VCaP (cell line): ENCODE results near the gene CDH24.

Experiments
- H3K27ac ChIP-seq: fragments of 450-650 bp; 2 replicates; pipeline ENCODE4 v1.5.1; 2017
- TF ChIP-seq, protein P1 (sequence below): fragments of 450-650 bp; conservative IDR thresholded peaks from 2 replicates; pipeline ENCODE4 v1.5.1; 2017; ENCODE audit warnings: mild to moderate bottlenecking, moderate library complexity

Gene CDH24

DNA sequence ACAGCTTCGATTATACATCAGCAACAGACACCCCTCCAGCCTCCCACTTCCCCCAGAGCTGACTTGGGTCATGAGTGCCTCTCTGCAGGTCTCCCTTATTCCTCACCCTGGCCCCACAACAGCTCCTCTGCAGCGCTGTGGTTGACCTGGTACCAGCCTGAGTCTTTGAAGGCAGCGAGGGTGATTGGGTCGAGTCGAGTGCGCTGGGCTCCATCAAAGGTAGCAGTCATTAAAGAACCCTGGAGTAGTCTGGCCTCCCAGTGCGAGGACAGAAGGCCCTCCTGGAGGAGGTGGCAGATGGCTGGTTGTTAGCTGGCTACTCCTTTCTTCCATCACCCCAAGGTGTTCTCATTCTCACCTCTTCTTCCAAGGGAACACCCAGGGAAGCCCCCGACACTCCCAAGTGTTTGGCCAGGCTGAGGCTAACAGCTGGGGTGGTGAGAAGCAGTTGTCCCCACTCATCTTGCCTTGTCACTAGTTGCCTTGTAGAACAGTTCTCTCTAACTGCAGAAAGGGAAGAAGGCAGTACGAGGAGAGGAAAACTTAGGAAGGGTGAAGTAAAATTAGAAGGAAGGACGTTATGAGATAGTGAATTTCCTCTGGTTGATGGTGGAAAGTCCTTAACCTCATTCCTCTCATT lies 44.8 kb upstream of the CDH24 start:
- H3K27ac ChIP-seq = no peak overlapping the region
- TF ChIP-seq, protein P1, sequence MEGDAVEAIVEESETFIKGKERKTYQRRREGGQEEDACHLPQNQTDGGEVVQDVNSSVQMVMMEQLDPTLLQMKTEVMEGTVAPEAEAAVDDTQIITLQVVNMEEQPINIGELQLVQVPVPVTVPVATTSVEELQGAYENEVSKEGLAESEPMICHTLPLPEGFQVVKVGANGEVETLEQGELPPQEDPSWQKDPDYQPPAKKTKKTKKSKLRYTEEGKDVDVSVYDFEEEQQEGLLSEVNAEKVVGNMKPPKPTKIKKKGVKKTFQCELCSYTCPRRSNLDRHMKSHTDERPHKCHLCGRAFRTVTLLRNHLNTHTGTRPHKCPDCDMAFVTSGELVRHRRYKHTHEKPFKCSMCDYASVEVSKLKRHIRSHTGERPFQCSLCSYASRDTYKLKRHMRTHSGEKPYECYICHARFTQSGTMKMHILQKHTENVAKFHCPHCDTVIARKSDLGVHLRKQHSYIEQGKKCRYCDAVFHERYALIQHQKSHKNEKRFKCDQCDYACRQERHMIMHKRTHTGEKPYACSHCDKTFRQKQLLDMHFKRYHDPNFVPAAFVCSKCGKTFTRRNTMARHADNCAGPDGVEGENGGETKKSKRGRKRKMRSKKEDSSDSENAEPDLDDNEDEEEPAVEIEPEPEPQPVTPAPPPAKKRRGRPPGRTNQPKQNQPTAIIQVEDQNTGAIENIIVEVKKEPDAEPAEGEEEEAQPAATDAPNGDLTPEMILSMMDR = no peak

DNA sequence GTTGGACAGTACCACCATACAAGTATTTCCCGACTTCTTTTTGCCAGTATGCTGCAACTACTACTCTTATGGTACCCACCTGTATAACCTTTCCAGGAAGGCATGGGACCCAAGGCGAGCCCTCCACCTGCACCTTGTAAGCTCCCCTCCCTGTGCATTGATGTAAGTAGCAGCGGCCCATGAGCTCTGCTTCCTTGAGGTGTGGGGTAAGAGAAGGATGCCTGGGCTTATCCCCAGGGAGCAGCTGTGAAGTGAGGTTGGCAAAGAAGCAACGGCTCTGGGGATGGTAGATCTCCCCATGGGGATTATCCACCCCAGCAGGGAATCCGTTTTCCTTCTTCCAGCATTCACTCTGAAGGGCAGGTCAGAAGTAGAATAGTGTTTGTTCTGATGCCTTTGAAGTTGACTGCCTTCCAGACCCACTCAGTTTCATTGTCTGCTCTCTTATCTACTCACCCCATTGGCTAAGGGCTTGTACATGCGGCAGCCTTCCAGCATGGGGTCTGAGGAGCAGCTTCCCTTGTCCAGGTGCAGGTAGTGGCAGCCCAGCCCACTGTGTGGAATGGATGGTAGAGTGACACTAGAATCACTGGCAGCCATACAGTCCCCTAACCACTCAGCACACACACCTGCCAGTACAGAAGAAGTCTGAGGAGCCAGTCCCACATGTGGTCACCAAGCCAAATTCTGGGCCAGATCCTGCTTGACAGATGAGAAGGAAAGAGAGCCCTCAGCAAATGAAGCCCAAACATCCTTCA lies 44.1 kb upstream of the CDH24 start:
- TF ChIP-seq, protein P1 = no peak
- no peak overlapping the region for H3K27ac ChIP-seq

DNA sequence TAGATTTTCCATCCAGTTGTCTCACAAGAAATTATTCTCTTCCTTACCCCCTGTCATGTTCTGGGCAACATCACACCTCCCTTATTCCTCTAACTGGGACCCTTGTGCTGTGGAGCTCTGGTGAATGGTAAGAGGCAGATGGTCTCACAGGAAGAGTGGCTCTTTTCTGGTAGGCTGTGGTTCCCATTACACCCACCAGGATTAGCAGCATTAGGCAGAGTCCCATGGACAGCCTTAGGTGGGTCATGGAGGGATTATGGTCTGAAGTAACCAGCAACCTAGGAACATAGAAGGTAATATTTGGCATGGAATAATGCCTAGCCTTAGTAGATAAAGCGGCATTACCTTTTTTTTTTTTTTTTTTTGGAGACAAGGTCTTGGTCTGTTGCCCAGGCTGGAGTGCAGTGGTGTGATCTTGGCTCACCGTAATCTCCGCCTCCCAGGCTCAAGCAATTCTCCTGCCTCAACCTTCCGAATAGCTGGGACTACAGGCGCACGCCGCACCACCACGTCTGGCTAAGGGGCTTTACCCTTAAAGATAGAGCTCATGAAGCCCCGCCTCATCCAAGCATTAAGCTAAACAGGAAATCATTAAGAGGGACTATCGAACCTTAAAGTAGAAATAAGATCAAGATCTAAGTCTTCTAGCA lies 42.0 kb upstream of the CDH24 start:
- H3K27ac ChIP-seq = no peak overlapping the region
- TF ChIP-seq, protein P1 = no peak

DNA sequence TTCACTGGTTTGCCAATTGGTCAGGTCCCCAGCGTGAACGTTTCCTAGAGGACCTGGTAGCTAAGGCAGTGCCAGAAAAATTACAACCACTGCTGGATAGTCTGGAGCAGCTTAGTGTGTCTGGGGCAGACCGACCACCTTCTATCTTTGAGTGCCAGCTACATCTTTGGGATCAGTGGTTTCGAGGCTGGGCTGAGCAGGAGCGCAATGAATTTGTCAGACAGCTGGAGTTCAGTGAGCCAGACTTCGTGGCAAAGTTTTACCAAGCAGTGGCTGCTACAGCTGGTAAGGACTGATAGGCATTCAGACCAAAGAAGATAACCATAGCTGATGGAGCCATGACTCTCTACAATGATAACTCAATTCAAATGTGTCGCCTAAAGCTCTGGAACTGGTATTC lies 40.5 kb upstream of the CDH24 start:
- TF ChIP-seq, protein P1 = no peak
- H3K27ac ChIP-seq = no peak overlapping the region

DNA sequence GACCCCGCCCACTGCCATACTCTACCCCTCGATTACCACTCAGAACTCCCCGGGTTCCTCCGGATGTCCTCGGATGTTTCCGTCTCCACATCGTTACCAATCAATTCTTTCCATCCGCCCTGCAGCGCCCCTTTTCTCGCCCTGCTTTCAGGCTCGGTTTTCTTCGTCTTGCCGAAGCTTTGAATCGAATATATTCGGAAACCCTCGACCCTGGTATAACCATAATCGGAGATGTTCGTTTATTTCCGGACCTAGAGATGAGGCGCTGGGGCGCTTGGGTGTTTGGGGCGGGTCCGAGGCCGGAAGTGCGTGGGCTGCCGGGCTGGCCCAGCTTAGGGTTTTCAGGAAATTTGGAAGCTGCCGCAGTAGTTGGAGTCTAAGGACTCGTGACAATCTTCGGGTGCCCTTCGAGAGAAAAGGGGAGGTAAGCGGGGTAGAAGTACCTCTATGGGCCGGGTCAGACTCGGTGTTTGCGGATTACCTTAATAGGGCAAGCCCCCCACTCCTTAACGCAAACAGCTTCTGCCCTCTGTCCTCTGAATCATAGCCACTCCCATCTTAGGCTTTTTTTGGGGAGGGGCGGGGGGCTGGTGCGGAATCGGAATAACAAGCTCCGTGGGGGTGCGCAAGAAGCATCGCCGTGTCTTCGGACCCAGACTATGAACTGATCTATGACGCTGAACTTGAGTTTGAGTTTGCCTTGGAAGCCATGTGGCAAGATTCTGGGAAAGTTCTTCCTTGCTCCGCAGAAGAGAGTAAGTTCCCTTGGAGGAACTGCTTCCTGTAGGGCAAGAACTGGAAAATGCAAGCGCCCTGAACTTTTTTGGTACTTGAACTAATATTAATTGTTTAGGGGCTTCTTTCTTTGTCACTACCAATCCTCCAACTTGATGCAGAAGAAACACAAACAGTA lies 38.1 kb upstream of the CDH24 start, which contains the start of gene C14orf119:
TSS of gene C14orf119 (plus strand) at position 310 of the 913 bp plus-strand sequence. CDS start 2,154 bp downstream, outside the sequence.
- H3K27ac ChIP-seq = peak within 1 kb of the TSS; percentile 97
- TF ChIP-seq, protein P1 = no peak

DNA sequence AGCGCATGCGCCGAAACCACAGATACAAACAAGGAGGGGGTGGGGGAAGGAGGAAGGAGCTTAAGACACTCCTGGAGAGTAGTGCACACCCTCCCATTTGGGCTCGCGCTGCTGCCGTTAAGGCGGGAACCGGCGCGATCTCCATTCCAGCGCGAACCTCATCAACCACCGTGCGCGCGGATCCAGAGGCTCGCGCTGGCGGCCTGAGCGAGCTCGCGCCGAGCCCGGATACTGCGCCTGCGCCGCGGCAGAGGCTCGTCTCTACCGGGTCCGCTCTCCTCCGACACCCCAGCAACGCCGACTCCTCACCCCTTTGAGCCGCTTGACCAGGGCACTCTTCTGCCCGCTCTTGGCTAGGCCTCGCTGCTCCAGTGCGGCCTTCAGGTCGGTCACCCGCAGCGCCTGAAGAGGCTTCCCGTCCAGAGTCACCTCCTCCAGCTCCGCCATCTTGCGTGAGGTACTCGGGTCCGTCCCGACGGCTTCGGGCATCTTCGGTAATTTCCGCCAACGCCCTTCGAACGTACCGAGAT lies 37.4 kb upstream of the CDH24 start, which contains the start of gene ACIN1:
TSS of gene ACIN1 (minus strand) at position 471 of the 530 bp plus-strand sequence. CDS start at position 447, 24 bp downstream.
- H3K27ac ChIP-seq = peak within 1 kb of the TSS; percentile 97

More for the DNA sequence above, 37.4 kb upstream of the CDH24 start, which contains the start of gene ACIN1:
- TF ChIP-seq, protein P1 = no peak
